Activated naive CD8-positive, alpha-beta T cell treated with anti-CD3 and anti-CD28 coated beads for 36 hours (primary cell): ENCODE measurements around the gene HPGD. TPM values are rescaled to one million over a fixed set of nuclear protein-coding genes. Genes with fewer than 3 reads are reported as not detected.
"Not testable (repeated sequence)": the region's sequence is repeated elsewhere in the genome, so short reads cannot be mapped to it uniquely, and the experiment has no call there.

ENCODE experiments used
- DNase-seq: peaks from one replicate; pipeline ENCODE4 v3.0.0; 2021
- H3K27ac Mint-ChIP-seq: one replicate; pipeline ENCODE4 v1.8.0; 2022; ENCODE audit warnings: mild to moderate bottlenecking, moderate library complexity, mixed read lengths
- H3K27me3 Mint-ChIP-seq: one replicate; pipeline ENCODE4 v1.8.0; 2022; ENCODE audit warnings: mild to moderate bottlenecking, mixed read lengths
- H3K36me3 Mint-ChIP-seq: one replicate; pipeline ENCODE4 v1.8.0; 2021; ENCODE audit warnings: mild to moderate bottlenecking, mixed read lengths
- H3K4me1 Mint-ChIP-seq: one replicate; pipeline ENCODE4 v1.8.0; 2021; ENCODE audit warnings: mixed read lengths
- H3K4me3 Mint-ChIP-seq: one replicate; pipeline ENCODE4 v1.8.0; 2022; ENCODE audit warnings: mild to moderate bottlenecking, moderate library complexity, mixed read lengths
- H3K9me3 Mint-ChIP-seq: one replicate; pipeline ENCODE4 v1.8.0; 2022; ENCODE audit warnings: mixed read lengths
- total RNA-seq, 2 experiments: library from RNA; stranded (reverse); gene quantifications; one replicate each; pipeline ENCODE4 v1.2.3, GENCODE V29; 2021

HPGD gene
- total RNA-seq, 2 experiments from 2014 or later, result 6.0 to 6.2 TPM

- Mint-ChIP-seq H3K4me3 (no peak overlapping the region), H3K9me3 (no peaks in the 10 kb centered on the region), H3K36me3 (peaks cover 2% of the 10 kb centered on the region), H3K27ac (no peak overlapping the region), H3K27me3 (no peaks in the 10 kb centered on the region), H3K4me1 (peaks cover 3% of the 10 kb centered on the region)
- no peak for DNase-seq
These were observed 9.5 kb downstream of the HPGD start for GRCh38 chr4:174512745-174513144.

GRCh38 chr4:174505892-174506291, 16.4 kb downstream of the HPGD start:
- no peaks in the 10 kb centered on the region for H3K27me3 Mint-ChIP-seq
- H3K4me3 Mint-ChIP-seq, result no peak overlapping the region
- no peaks in the 10 kb centered on the region for H3K36me3 Mint-ChIP-seq
- no peak for DNase-seq
- H3K4me1 Mint-ChIP-seq, result no peaks in the 10 kb centered on the region
- no peaks in the 10 kb centered on the region for H3K9me3 Mint-ChIP-seq
- H3K27ac Mint-ChIP-seq, result no peak overlapping the region

GRCh38 chr4:174505007-174505406, 17.3 kb downstream of the HPGD start:
- no peaks in the 10 kb centered on the region for H3K27me3 Mint-ChIP-seq
- no peak for DNase-seq
- H3K27ac Mint-ChIP-seq, result no peak overlapping the region
- H3K4me3 Mint-ChIP-seq, result no peak overlapping the region
- no peaks in the 10 kb centered on the region for H3K4me1 Mint-ChIP-seq
- H3K36me3 Mint-ChIP-seq, result no peaks in the 10 kb centered on the region
- no peaks in the 10 kb centered on the region for H3K9me3 Mint-ChIP-seq

- no peaks in the 10 kb centered on the region for H3K9me3 Mint-ChIP-seq
- no peaks in the 10 kb centered on the region for H3K36me3 Mint-ChIP-seq
- no peak for DNase-seq
These were observed 19.1 kb downstream of the HPGD start for GRCh38 chr4:174503079-174503715.

GRCh38 chr4:174496631-174497432, 25.5 kb downstream of the HPGD start:
- Mint-ChIP-seq H3K4me3 (no peak overlapping the region), H3K4me1 (peaks cover 11% of the 10 kb centered on the region), H3K27ac (peak overlapping the region; percentile 31), H3K9me3 (no peaks in the 10 kb centered on the region), H3K27me3 (no peaks in the 10 kb centered on the region), H3K36me3 (peaks cover 1% of the 10 kb centered on the region)
- no peak for DNase-seq

More at GRCh38 chr4:174503079-174503715, 19.1 kb downstream of the HPGD start:
- Mint-ChIP-seq H3K27me3 (no peaks in the 10 kb centered on the region), H3K27ac (no peak overlapping the region), H3K4me1 (no peaks in the 10 kb centered on the region), H3K4me3 (no peak overlapping the region)

- Mint-ChIP-seq H3K27me3 (no peaks in the 10 kb centered on the region), H3K4me3 (no peak overlapping the region), H3K9me3 (no peaks in the 10 kb centered on the region), H3K27ac (no peak overlapping the region), H3K4me1 (peaks cover 11% of the 10 kb centered on the region), H3K36me3 (peaks cover 1% of the 10 kb centered on the region)
- no peak for DNase-seq
These were observed 26.7 kb downstream of the HPGD start for GRCh38 chr4:174495626-174496025.

GRCh38 chr4:174494726-174495125, 27.6 kb downstream of the HPGD start:
- no peak overlapping the region for H3K4me3 Mint-ChIP-seq
- no peak overlapping the region for H3K27ac Mint-ChIP-seq
- peaks cover 1% of the 10 kb centered on the region for H3K36me3 Mint-ChIP-seq
- no peaks in the 10 kb centered on the region for H3K27me3 Mint-ChIP-seq
- peaks cover 11% of the 10 kb centered on the region for H3K4me1 Mint-ChIP-seq
- no peaks in the 10 kb centered on the region for H3K9me3 Mint-ChIP-seq
- DNase-seq, result no peak

GRCh38 chr4:174494146-174494545, 28.1 kb downstream of the HPGD start:
- peaks cover 1% of the 10 kb centered on the region for H3K36me3 Mint-ChIP-seq
- no peaks in the 10 kb centered on the region for H3K27me3 Mint-ChIP-seq
- H3K9me3 Mint-ChIP-seq, result no peaks in the 10 kb centered on the region
- H3K4me1 Mint-ChIP-seq, result peaks cover 11% of the 10 kb centered on the region
- H3K4me3 Mint-ChIP-seq, result no peak overlapping the region
- no peak for DNase-seq
- no peak overlapping the region for H3K27ac Mint-ChIP-seq

GRCh38 chr4:174490451-174490961, 31.8 kb downstream of the HPGD start:
- Mint-ChIP-seq H3K36me3 (peaks cover 1% of the 10 kb centered on the region), H3K27me3 (no peaks in the 10 kb centered on the region), H3K4me3 (no peak overlapping the region), H3K9me3 (no peaks in the 10 kb centered on the region), H3K27ac (no peak overlapping the region), H3K4me1 (no peaks in the 10 kb centered on the region)
- no peak for DNase-seq

- H3K27ac Mint-ChIP-seq, H3K36me3 Mint-ChIP-seq, DNase-seq, H3K27me3 Mint-ChIP-seq, H3K9me3 Mint-ChIP-seq, H3K4me3 Mint-ChIP-seq, H3K4me1 Mint-ChIP-seq: not testable (repeated sequence)
These were observed 33.9 kb downstream of the HPGD start for GRCh38 chr4:174488368-174488767.

GRCh38 chr4:174485025-174485424, 37.3 kb downstream of the HPGD start:
- no peak overlapping the region for H3K4me3 Mint-ChIP-seq
- H3K4me1 Mint-ChIP-seq, result no peaks in the 10 kb centered on the region
- H3K9me3 Mint-ChIP-seq, result no peaks in the 10 kb centered on the region
- H3K27ac Mint-ChIP-seq, result no peak overlapping the region
- H3K27me3 Mint-ChIP-seq, result no peaks in the 10 kb centered on the region
- no peak for DNase-seq
- no peaks in the 10 kb centered on the region for H3K36me3 Mint-ChIP-seq

- Mint-ChIP-seq H3K4me1 (no peaks in the 10 kb centered on the region), H3K4me3 (no peak overlapping the region), H3K27me3 (no peaks in the 10 kb centered on the region), H3K27ac (no peak overlapping the region), H3K36me3 (no peaks in the 10 kb centered on the region), H3K9me3 (no peaks in the 10 kb centered on the region)
- no peak for DNase-seq
These were observed 38.5 kb downstream of the HPGD start for GRCh38 chr4:174483792-174484191.

- Mint-ChIP-seq H3K4me1 (no peaks in the 10 kb centered on the region), H3K4me3 (no peak overlapping the region), H3K9me3 (no peaks in the 10 kb centered on the region), H3K27me3 (no peaks in the 10 kb centered on the region), H3K27ac (no peak overlapping the region), H3K36me3 (no peaks in the 10 kb centered on the region)
- no peak for DNase-seq
These were observed 43.1 kb downstream of the HPGD start for GRCh38 chr4:174479140-174479539.

- no peaks in the 10 kb centered on the region for H3K9me3 Mint-ChIP-seq
- no peak for DNase-seq
- H3K4me1 Mint-ChIP-seq, result no peaks in the 10 kb centered on the region
- H3K27me3 Mint-ChIP-seq, result no peaks in the 10 kb centered on the region
- H3K27ac Mint-ChIP-seq, result no peak overlapping the region
- H3K36me3 Mint-ChIP-seq, result no peaks in the 10 kb centered on the region
- H3K4me3 Mint-ChIP-seq, result no peak overlapping the region
These were observed 46.8 kb downstream of the HPGD start for GRCh38 chr4:174475528-174475927.

- DNase-seq, result no peak
- no peak overlapping the region for H3K4me3 Mint-ChIP-seq
- H3K27me3 Mint-ChIP-seq, result no peaks in the 10 kb centered on the region
- H3K27ac Mint-ChIP-seq, result no peak overlapping the region
- H3K36me3 Mint-ChIP-seq, result no peaks in the 10 kb centered on the region
- no peaks in the 10 kb centered on the region for H3K4me1 Mint-ChIP-seq
- H3K9me3 Mint-ChIP-seq, result no peaks in the 10 kb centered on the region
These were observed 47.7 kb downstream of the HPGD start for GRCh38 chr4:174474457-174475075.
